Measurements from ENCODE around the gene EHHADH.
"Not testable (repeated sequence)": the region's sequence is repeated elsewhere in the genome, so short reads cannot be mapped to it uniquely, and the experiment has no call there.

The EHHADH gene

DNA sequence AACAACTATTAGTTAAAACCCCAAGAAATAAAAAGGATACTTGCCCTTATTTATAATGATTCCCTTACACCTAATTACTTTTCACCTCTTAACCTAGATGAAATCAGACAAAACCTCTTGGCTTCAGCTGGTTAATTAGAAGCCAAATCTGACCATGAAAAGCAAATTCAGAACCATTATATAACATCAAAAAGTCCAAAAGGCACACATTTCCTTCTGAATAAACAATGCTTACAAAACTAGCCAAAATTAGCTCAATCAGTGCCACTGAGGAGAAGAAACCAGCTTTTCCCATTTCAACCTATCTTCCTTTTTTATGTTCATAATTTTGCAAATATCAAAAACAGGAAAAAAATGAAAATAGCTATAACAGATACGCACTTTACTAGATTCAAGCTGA, 3.2 kb downstream of the EHHADH start:
- DNase-seq, result no peak

GRCh38 chr3:185250247-185250646, 3.6 kb downstream of the EHHADH start:
- DNase-seq, result no peak

DNA sequence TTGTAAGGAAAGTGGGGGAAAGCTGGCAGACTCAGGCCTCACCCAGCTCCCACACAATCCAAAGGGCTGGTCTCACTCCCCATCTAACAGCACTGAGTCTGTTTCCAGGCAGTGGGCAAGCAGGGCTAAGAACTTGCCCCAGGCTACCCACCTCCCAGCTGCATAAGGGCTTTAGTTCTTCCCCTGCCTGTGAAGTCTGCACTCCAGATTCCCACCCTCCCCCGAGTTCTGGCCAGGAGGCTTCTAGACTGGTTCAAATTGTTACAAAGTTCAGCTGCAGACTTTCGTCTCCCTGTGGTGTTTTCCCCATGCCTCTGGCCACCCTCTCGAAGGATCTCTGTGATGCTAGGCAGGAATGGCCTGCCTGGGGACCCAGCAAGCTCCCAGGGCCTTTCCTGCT, 11.2 kb downstream of the EHHADH start:
- DNase-seq, result no peak

DNA sequence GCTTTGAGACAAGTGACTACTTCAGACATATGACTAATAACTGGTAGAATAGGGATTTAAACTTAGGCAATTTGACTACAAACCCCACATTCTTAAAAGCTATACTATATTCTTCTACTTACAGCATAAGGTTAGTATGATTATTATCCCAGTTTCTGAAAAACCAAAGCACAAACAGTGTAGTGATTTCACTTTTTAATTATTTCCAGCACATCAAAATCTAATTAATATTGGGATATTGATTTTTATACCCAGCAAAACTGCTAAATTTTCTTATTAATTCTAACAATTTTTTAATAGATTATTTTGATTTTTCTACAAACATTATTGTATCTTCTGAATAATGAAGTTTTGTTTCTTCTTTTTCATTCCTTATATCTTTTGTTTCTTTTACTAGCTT, 16.9 kb downstream of the EHHADH start:
- DNase-seq, result no peak

- no peak for DNase-seq
Measured at GRCh38 chr3:185233328-185233727, 20.5 kb downstream of the EHHADH start.

DNA sequence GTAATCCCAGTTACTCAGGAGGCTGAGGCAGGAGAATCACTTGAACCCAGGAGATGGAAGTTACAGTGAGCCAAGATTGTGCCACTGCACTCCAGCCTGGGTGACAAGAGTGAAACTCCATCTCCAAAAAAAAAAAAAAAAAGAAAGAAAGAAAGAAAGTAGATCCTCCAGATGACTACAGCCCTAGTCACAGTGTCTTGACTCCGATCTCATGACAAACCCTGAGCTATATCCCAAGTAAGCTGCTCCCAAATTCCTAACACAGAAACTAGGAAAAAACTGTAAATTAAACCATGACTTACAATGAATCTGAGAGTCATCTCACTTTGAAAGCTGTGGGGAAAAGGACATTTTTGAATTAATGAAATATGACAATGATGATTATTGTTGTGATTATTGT, 27.3 kb downstream of the EHHADH start:
- not testable (repeated sequence) for DNase-seq

- DNase-seq, result no peak
Measured at GRCh38 chr3:185225523-185225922, 28.3 kb downstream of the EHHADH start.

- DNase-seq, result no peak
Measured at GRCh38 chr3:185225080-185225479, 28.8 kb downstream of the EHHADH start.

GRCh38 chr3:185221203-185221602, 32.6 kb downstream of the EHHADH start:
- no peak for DNase-seq

DNA sequence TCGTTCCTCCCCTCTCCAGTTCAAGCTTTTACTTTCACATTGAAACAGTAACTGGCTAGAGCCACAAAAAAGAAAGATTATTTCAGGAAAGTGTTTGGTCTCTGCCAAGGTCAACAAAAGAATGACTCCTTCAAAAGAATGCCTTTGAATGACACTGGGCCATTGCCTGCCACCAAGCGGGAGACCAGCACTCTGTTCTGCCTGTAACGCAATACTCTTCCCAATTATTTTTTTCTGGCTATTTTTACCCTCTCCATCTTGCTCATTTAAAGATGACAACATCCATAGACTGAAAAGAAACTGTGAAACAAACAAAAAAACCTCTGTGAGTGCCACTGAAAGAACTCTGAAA, 37.3 kb downstream of the EHHADH start:
- DNase-seq, result no peak

- no peak for DNase-seq
Measured at GRCh38 chr3:185215873-185216606, 37.8 kb downstream of the EHHADH start.

- DNase-seq, result no peak
Measured at GRCh38 chr3:185212559-185212958, 41.3 kb downstream of the EHHADH start.

- no peak for DNase-seq
Measured at GRCh38 chr3:185212086-185212485, 41.8 kb downstream of the EHHADH start.

DNA sequence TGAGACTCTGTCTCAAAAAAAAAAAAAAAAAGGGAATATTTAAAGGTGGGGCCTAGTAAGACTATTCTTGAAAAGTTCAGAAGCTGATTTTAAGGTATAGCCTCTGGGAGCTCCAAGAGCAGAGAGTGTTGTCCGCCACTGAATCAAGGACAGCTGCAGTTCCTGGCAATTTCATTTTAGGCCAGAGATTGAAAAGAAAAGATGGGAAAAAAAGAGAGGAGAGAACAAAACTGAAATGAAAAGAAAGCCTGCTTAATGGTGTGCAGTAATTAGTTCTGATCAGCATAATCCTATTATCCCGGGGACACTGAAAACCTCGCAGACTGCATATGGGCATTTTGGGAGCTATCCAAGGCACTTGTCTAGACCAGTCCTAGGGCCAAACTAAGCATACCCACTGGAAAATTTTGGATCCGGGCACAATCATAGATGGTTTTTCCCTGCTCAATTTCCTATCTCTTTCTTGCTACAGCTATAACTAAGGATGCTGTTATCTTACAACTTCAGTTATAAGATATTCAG, 43.2 kb downstream of the EHHADH start:
- DNase-seq, result no peak

- DNase-seq, result no peak
Measured at GRCh38 chr3:185208823-185209222, 45.0 kb downstream of the EHHADH start.

DNA sequence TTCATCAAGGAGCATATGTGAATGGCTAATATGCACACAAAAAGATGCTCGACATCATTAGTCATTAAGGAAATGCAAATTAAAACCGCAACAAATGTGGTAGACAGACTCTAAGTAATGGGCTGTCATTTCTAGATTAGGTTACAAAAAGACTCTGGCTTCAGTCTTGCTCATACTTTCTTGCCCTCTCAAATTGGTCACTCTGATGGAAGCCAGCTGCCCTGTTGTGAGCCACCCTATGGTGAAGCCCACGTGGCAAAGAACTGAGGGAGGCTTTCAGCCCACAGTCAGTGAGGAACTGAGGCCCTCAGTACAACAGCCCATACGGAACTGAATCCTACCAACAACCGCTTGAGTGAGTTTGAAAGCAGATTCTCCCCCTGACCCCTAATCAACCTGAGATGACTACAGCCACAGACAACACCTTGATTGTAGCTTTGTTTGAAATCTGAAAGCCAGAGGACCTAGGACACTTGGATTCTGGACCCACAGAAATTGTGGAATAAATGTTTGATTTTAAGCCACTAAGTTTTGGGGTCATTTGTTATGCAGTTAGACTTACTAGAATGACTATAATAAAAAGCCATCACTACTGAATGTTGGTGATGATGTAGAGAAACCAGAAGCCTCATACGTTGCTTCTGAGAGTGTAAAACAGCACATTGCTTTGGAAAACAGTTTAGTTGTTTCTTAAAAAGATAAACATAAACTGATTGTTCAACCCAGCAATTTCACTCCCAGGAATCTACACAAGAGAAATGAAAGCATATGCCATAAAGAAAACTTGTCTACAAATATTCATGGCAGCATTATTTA, 45.7 kb downstream of the EHHADH start:
- no peak for DNase-seq

DNA sequence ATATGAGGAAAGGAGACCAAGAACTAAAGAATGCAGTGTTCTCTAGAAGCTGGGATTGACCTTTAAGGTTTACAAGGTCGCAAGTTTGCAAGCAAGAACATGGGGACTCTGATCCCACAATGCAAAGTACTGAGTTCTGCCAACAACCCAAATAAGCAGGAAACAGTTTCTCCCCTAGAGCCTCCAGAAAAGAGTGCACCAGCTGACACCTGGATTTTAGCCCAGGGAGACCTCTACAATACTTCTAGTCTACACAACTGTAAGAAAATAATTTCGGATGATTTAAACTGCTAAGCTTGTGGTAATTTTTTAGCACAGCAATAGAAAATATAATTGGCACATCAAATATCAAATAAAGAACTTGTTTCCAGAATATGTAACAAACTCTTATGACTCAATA, 46.4 kb downstream of the EHHADH start:
- DNase-seq, result no peak

DNA sequence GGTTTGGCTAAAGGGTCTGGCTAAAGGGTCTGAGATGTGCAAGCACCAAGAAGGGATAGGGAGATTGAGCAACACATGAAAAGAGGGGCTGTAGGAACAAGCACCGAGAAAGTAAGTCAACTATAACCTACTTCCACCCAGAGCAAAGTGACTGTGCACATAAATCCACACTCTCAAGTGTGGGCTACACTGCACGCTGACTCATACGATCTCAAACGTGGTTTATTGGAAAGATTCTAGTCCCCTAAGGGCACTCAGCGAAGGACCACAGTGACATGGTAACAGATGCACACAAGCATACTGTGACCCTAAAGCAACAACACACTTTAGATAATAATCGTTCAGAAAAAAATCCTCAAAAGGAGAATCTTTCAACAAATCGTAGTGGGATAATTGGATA, 48.0 kb downstream of the EHHADH start:
- DNase-seq, result no peak

- no peak for DNase-seq
Measured at GRCh38 chr3:185204894-185205293, 49.0 kb downstream of the EHHADH start.

DNA sequence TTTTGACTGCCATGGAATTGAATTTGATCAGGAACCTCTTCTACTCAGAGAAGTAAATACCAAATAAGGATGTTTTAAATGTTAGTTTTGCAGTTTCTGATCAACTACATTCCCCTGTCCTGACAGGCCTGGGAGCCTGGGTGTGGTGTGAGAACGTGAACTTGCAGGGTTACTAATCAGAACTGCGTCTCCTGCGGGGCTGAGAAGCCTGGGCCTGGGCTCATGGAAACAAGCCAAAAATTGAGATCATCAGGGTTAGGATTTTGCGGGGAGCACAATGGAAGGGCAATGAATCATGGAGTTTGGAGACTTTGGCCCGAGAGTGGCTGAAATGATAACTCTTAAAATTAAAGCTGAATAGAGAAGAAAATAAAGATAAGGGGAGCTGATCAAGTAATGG, 53.2 kb downstream of the EHHADH start:
- DNase-seq, result no peak

- DNase-seq, result no peak
Measured at GRCh38 chr3:185199671-185200070, 54.2 kb downstream of the EHHADH start.

DNA sequence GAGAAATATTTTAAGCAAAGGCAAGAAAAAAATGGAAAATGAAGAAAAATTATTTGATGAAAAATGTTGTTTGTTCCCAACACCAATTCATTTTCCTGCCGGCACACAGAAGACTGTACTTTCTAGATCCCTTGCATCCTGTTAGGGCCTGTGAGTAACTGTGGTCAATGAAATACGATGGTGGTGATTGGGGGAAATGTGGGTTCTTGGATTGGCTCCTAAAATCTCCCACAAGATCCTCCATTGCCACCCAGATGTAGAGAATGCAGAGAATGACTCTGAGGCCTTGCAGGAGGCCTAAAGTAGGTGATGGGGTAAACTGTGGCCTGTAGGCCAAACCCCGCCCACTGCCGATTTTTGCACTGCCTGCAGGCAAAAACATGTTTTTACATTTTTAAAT, 54.6 kb downstream of the EHHADH start:
- no peak for DNase-seq

DNA sequence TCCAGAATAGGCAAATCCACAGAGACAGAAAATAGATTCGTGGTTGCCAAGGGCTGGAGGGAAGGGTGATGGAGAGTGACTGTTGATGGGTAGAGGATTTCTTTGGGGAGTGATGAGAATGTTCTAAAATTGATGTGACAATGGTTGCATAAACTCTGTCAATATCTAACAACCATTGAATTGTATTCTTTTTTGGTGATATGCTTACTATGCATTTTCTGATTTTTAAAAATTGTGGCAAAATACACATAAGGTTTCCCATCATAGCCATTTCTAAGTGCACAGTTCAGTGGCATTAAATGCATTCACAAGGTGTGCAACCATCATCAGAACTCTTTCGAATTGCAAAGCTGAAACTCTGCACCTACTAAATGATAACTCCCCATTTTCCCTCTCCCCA, 56.8 kb downstream of the EHHADH start:
- no peak for DNase-seq

DNA sequence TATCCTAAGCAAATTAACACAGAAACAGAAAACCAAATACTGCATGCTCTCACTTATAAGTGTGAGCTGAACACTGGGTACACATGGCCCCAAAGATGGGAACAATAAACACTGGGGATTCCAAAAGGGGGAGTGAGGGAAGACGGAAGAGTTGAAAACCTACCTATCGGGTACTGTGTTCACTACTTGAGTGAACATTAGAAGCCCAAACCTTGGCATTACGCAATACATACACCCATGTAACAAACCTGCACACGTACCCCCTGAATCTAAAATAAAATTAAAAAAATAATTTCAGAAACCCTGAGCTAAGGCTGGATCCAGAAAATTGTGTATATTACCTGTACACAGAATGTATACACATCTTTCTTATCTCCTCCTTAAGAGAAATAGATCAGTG, 58.2 kb downstream of the EHHADH start:
- DNase-seq, result no peak

Measured in NCI-H510A (cell line).